ENCODE data around the gene PRKN. TPM values are rescaled to one million over a fixed set of nuclear protein-coding genes. Genes with fewer than 3 reads are reported as not detected.

PRKN gene
- polyA plus RNA-seq, 1 experiment: 0.71 TPM

GRCh38 chr6:162560891-162561290, 166.7 kb downstream of the PRKN start:
- TF ChIP-seq CTCF (IDR thresholded peaks at IDR 0.05; ENCODE audit: insufficient read depth, low read depth, low read length): no peak
- POLR2A ChIA-PET: no interaction called here
- Histone ChIP-seq H3K36me3 (ENCODE audit: control insufficient read depth, insufficient read depth, low read length) (no peaks in the 10 kb centered on the region), H3K27me3 (ENCODE audit: control insufficient read depth, insufficient read depth, low read length) (no peaks in the 10 kb centered on the region), H3K4me3 (ENCODE audit: low read depth, low read length) (no peak overlapping the region)
- CTCF ChIA-PET: no interaction called here
- no peak for DNase-seq (ENCODE audit: low read depth)

- TF ChIP-seq CTCF (IDR thresholded peaks at IDR 0.05; ENCODE audit: insufficient read depth, low read depth, low read length): no peak
- H3K36me3 ChIP-seq (ENCODE audit: control insufficient read depth, insufficient read depth, low read length): no peaks in the 10 kb centered on the region
- no peak overlapping the region for H3K4me3 ChIP-seq (ENCODE audit: low read depth, low read length)
- DNase-seq (ENCODE audit: low read depth): no peak
- H3K27me3 ChIP-seq (ENCODE audit: control insufficient read depth, insufficient read depth, low read length): no peaks in the 10 kb centered on the region
- CTCF ChIA-PET: no interaction called here
- POLR2A ChIA-PET: no interaction called here
These were observed 173.0 kb downstream of the PRKN start for GRCh38 chr6:162554531-162554930.

- no peak for DNase-seq (ENCODE audit: low read depth)
- Histone ChIP-seq H3K27me3 (ENCODE audit: control insufficient read depth, insufficient read depth, low read length) (no peaks in the 10 kb centered on the region), H3K36me3 (ENCODE audit: control insufficient read depth, insufficient read depth, low read length) (no peaks in the 10 kb centered on the region), H3K4me3 (ENCODE audit: low read depth, low read length) (no peak overlapping the region)
- CTCF ChIA-PET: no interaction called here
- POLR2A ChIA-PET: no interaction called here
- no peak for TF ChIP-seq CTCF (IDR thresholded peaks at IDR 0.05; ENCODE audit: insufficient read depth, low read depth, low read length)
These were observed 180.7 kb downstream of the PRKN start for GRCh38 chr6:162546905-162547304.

- no peaks in the 10 kb centered on the region for H3K36me3 ChIP-seq (ENCODE audit: control insufficient read depth, insufficient read depth, low read length)
These were observed 184.3 kb downstream of the PRKN start for GRCh38 chr6:162543221-162543620.

GRCh38 chr6:162541019-162541601, 186.5 kb downstream of the PRKN start:
- Histone ChIP-seq H3K36me3 (ENCODE audit: control insufficient read depth, insufficient read depth, low read length) (no peaks in the 10 kb centered on the region), H3K4me3 (ENCODE audit: low read depth, low read length) (no peak overlapping the region), H3K27me3 (ENCODE audit: control insufficient read depth, insufficient read depth, low read length) (no peaks in the 10 kb centered on the region)
- POLR2A ChIA-PET: no interaction called here
- no peak for TF ChIP-seq CTCF (IDR thresholded peaks at IDR 0.05; ENCODE audit: insufficient read depth, low read depth, low read length)
- CTCF ChIA-PET: no interaction called here
- DNase-seq (ENCODE audit: low read depth): no peak

More at GRCh38 chr6:162543221-162543620, 184.3 kb downstream of the PRKN start:
- TF ChIP-seq CTCF (IDR thresholded peaks at IDR 0.05; ENCODE audit: insufficient read depth, low read depth, low read length): no peak
- CTCF ChIA-PET: no interaction called here
- POLR2A ChIA-PET: no interaction called here
- DNase-seq (ENCODE audit: low read depth): no peak
- Histone ChIP-seq H3K27me3 (ENCODE audit: control insufficient read depth, insufficient read depth, low read length) (no peaks in the 10 kb centered on the region), H3K4me3 (ENCODE audit: low read depth, low read length) (no peak overlapping the region)
